Left renal cortex interstitium (tissue), 4 donors: ENCODE data around the gene PCDHGB7. TPM values are rescaled to one million over a fixed set of nuclear protein-coding genes. Genes with fewer than 3 reads are reported as not detected.
A peak's percentile ranks its signal among the peaks of the same experiment; 100 is the strongest.
"Not testable (repeated sequence)": the region's sequence is repeated elsewhere in the genome, so short reads cannot be mapped to it uniquely, and the experiment has no call there.

ENCODE experiments used
- DNase-seq, 4 donors: peaks; one replicate each; pipeline ENCODE4 v3.0.0-alpha.2; 2013; ENCODE audit warnings: low read depth in 4 of 4, low spot score in 2 of 4, missing footprints in 1 of 4
- polyA plus RNA-seq, 4 donors: library from polyadenylated mRNA; unstranded; fragments of 120-200 nt; gene quantifications; one replicate each; pipeline ENCODE4 v1.2.1, GENCODE V29; 2013; ENCODE audit not compliant: insufficient read length in 4 of 4

PCDHGB7 gene
- 10 to 100 TPM; 14.0 to 17.5 (median 14.3) TPM for polyA plus RNA-seq

- peak in 2 of 4 donors; percentile 29 to 43 for DNase-seq
These were observed at the start of gene PCDHGB7 for GRCh38 chr5:141417494-141418172. Gene PCDHGB7 (plus strand): TSS chr5:141417677. CDS start chr5:141417860, 183 bp downstream.

DNA sequence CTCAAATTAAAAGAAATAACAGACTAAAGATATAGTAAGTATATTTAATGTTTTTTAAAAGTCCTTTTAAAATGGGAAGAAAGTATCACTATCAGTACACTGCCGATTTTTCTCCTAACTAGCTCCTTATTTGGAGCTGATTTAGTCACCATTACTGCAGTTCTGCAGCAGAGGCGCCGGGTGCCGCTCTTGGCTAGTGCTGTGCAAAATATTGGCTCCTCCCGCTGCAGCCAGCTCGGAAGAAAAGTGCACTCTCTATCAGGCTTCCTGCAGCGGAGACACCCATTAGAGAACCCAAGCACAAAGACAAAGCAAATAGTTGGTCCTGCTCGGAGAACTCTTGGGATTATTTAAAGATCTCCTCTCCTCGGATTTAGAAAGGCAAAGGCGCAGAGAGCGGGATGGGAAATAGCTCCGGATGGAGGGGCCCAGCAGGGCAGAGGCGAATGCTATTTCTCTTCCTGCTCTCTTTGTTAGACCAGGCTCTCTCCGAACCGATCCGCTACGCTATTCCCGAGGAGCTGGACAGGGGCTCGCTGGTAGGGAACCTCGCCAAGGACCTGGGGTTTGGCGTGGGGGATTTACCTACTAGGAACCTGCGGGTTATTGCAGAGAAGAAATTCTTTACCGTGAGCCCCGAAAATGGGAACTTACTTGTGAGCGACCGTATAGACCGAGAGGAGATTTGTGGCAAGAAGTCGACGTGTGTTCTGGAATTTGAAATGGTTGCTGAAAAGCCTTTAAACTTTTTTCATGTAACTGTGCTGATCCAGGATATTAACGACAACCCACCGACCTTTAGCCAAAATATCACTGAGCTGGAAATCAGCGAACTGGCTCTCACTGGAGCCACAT lies 47.3 kb upstream of the PCDHGB7 start, which contains the start of gene PCDHGB3:
Gene PCDHGB3 (plus strand): TSS at position 249 of the 855 bp plus-strand sequence. CDS start 153 bp downstream, at position 402.
- no peak for DNase-seq

DNA sequence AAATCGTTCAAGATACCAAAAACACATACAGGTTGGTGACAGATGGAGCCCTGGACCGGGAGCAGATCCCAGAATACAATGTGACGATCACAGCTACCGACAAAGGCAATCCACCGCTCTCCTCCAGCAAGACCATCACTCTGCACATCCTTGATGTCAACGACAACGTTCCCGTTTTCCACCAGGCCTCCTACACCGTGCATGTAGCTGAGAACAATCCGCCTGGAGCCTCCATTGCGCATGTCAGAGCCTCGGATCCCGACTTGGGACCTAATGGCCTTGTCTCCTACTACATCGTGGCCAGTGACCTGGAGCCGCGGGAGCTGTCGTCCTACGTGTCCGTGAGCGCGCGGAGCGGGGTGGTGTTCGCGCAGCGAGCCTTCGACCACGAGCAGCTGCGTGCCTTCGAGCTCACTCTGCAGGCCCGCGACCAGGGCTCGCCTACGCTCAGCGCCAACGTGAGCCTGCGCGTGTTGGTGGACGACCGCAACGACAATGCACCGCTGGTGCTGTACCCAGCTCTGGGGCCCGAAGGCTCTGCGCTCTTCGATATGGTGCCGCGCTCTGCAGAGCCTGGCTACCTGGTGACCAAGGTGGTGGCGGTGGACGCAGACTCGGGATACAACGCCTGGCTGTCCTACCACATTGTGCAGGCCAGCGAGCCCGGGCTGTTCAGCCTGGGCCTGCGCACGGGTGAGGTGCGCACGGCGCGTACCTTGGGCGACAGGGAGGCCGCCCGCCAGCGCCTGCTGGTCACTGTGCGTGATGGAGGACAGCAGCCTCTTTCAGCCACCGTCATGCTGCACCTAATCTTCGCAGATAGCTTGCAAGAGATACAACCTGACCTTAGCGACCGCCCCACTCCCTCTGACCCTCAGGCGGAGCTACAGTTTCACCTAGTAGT lies 45.7 kb upstream of the PCDHGB7 start:
- DNase-seq = no peak

GRCh38 chr5:141373673-141374317 lies 43.7 kb upstream of the PCDHGB7 start, which contains the start of gene PCDHGA6:
Gene PCDHGA6 (plus strand): TSS chr5:141373891. CDS start chr5:141374084, 193 bp downstream.
- DNase-seq = no peak

DNA sequence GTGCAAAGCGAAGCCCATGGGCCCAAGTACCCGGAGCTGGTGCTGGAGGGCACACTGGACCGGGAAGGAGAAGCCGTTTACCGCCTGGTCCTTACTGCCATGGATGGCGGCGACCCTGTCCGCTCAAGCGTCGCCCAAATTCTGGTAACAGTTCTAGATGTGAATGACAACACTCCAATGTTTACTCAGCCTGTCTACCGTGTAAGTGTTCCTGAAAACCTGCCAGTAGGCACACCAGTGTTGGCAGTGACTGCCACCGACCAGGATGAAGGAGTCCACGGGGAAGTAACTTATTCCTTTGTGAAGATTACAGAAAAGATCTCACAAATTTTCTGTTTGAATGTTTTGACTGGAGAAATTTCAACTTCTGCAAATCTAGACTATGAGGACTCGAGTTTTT lies 42.9 kb upstream of the PCDHGB7 start:
- no peak for DNase-seq

DNA sequence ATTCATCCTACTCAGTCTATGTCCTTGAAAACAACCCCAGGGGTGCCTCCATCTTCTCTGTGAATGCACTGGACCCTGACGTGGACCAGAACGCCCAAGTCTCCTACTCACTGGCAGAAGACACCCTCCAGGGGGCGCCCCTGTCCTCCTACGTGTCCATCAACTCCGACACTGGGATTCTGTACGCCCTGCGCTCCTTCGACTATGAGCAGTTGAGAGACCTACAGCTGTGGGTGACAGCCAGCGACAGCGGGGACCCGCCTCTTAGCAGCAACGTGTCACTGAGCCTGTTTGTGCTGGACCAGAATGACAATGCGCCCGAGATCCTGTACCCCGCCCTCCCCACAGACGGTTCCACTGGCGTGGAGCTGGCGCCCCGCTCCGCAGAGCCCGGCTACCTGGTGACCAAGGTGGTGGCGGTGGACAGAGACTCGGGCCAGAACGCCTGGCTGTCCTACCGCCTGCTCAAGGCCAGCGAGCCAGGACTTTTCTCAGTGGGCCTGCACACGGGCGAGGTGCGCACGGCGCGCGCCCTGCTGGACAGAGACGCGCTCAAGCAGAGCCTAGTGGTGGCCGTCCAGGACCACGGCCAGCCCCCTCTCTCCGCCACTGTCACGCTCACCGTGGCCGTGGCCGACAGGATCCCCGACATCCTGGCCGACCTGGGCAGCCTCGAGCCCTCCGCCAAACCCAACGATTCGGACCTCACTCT lies 41.9 kb upstream of the PCDHGB7 start:
- DNase-seq = not testable (repeated sequence)

DNA sequence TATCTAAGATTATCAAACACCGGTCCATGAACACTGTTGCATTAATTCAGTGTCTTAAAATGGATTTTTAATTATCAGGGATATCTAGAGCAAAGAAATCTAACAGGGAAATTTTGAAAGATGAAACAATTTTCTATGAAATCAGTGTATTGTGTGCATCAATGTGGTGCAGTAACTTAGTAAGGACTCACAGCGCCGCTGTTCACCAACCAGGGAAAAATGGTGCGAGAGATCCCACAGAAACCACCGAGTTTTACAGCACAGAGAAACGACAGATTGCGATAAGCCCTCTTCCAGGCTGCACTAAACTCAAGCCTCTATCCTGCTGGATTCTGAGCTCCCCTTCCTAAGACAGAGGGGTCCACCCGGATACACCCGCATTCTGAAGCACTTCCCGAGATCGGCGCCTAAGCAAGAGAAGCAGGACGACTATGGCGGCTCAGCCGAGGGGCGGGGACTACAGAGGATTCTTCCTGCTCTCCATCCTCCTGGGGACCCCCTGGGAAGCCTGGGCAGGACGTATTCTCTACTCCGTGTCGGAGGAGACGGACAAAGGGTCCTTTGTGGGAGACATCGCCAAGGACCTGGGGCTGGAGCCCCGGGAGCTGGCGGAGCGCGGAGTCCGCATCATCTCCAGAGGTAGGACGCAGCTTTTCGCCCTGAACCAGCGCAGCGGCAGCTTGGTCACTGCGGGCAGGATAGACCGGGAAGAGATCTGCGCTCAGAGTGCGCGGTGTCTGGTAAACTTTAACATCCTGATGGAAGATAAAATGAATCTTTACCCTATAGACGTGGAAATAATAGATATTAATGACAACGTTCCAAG lies 34.8 kb upstream of the PCDHGB7 start, which contains the start of gene PCDHGA7:
Gene PCDHGA7 (plus strand): TSS at position 274 of the 826 bp plus-strand sequence. CDS start 158 bp downstream, at position 432.
- no peak for DNase-seq

GRCh38 chr5:141383345-141383744 lies 34.1 kb upstream of the PCDHGB7 start:
- no peak for DNase-seq

DNA sequence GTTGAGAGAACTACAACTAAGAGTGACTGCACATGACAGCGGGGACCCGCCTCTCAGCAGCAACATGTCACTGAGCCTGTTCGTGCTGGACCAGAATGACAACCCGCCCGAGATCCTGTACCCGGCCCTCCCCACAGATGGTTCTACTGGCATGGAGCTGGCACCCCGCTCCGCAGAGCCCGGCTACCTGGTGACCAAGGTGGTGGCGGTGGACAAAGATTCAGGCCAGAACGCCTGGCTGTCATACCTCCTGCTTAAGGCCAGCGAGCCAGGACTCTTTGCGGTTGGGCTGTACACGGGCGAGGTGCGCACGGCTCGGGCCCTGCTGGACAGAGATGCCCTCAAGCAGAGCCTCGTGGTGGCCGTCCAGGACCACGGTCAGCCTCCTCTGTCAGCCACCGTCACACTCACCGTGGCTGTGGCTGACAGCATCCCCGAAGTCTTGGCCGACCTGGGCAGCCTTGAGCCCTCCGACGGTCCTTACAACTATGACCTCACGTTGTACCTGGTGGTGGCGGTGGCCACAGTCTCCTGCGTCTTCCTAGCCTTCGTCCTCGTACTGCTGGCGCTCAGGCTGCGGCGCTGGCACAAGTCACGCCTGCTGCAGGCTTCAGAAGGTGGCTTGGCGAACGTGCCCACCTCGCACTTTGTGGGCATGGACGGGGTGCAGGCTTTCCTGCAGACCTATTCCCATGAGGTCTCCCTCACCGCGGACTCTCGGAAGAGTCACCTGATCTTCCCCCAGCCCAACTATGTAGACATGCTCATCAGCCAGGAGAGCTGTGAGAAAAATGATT lies 32.8 kb upstream of the PCDHGB7 start:
- DNase-seq = no peak

DNA sequence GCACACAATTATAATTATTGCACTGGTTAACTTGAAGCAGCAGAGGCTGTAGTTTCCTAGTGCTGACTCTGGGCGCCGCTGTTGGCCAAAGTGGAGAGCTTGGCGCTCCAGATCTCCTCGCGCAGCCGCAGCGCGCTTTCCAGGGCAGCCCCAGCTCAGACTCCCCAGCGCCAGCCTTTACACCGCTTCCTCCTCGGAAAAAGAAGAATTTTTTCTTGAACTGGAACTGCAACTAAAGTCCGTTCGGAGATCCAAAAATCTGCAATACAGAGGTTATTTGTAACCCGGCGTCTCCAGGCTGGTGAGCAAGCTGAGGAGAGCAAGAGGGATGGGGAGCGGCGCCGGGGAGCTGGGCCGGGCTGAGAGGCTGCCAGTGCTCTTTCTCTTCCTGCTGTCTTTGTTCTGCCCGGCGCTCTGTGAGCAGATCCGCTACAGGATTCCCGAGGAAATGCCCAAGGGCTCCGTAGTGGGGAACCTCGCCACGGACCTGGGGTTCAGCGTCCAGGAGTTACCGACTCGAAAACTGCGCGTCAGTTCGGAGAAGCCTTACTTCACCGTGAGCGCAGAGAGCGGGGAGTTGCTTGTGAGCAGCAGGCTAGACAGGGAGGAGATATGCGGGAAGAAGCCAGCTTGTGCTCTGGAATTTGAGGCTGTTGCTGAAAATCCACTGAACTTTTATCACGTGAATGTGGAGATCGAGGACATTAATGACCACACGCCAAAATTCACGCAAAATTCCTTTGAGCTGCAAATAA lies 29.7 kb upstream of the PCDHGB7 start, which contains the start of gene PCDHGB4:
Gene PCDHGB4 (plus strand): TSS at position 142 of the 755 bp plus-strand sequence. CDS start 187 bp downstream, at position 329.
- not testable (repeated sequence) for DNase-seq

- DNase-seq = no peak
These were observed 28.8 kb upstream of the PCDHGB7 start for GRCh38 chr5:141388661-141389060.

DNA sequence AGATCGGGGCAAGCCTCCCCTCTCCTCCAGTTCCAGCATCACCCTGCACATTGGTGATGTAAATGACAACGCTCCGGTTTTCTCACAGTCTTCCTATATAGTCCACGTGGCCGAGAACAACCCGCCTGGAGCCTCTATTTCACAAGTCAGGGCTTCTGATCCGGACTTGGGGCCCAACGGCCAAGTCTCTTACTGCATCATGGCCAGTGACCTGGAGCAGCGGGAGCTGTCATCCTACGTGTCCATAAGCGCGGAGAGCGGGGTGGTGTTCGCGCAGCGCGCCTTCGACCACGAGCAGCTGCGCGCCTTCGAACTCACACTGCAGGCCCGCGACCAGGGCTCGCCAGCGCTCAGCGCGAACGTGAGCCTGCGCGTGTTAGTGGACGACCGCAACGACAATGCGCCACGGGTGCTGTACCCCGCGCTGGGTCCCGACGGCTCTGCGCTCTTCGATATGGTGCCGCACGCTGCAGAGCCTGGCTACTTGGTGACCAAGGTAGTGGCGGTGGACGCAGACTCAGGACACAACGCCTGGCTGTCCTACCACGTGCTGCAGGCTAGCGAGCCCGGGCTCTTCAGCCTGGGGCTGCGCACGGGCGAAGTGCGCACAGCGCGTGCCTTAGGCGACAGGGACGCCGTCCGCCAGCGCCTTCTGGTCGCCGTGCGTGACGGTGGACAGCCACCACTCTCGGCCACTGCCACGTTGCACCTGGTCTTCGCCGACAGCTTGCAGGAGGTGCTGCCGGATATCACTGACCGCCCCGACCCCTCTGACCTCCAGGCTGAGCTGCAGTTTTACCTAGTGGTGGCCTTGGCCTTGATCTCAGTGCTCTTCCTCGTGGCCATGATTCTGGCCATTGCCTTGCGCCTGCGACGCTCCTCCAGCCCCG lies 28.1 kb upstream of the PCDHGB7 start:
- no peak for DNase-seq

DNA sequence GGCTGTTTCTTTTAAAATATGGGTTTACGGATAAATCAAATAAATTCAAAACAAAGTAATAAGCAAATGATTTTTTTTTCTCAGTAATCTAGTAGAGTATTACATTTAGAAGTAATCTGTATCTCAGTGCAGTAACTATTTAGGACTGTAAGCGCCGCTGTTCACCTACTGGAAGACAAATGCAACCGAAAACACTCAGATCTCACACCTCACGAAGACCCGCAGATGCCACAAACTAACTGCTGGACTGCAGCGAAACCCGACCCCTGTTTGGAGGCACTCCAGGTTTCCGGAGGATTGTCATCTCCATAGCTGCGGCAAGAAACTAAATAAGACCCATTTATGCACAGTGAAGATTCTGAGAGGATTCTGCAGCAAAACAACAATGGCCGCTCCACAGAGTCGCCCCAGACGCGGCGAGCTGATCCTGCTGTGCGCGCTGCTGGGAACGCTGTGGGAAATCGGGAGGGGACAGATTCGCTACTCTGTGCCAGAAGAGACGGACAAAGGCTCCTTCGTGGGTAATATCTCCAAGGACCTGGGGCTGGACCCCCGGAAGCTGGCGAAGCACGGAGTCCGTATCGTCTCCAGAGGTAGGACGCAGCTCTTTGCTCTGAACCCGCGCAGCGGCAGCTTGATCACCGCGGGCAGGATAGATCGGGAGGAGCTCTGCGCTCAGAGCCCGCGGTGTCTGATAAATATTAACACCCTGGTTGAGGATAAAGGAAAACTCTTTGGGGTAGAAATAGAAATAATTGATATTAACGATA lies 24.9 kb upstream of the PCDHGB7 start, which contains the start of gene PCDHGA8:
Gene PCDHGA8 (plus strand): TSS at position 205 of the 770 bp plus-strand sequence. CDS start 181 bp downstream, at position 386.
- DNase-seq = no peak

DNA sequence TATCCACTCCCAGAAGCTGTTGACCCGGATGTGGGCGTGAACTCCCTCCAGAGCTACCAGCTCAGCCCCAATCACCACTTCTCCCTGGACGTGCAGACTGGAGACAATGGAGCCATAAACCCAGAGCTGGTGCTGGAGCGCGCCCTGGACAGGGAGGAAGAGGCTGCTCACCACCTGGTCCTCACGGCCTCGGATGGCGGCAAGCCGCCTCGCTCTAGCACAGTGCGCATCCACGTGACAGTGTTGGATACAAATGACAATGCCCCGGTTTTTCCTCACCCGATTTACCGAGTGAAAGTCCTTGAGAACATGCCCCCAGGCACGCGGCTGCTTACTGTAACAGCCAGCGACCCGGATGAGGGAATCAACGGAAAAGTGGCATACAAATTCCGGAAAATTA lies 24.2 kb upstream of the PCDHGB7 start:
- no peak for DNase-seq
